ENCODE measurements around the gene KPNA3.

DNA sequence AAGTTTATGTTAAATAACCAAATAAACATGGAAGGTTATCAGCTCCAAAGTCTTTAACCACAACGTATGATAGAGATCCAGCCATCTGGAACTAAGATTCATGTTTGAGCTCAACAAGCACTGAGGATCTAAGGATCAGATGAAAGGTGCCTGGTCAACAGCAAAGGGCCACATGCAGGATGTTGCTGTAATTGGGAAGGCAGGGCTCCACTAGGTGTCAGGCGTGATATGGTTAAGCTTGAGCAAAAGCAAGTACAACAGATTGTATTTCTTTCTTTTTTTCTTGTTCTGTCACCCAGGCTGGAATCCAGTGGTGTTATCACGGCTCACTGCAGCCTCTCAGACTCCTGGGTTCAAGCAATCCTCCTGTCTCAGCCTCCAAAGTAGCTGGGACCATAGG lies 113.2 kb downstream of the KPNA3 start:
- TF ChIP-seq CTCF (IDR thresholded peaks at IDR 0.05) (no peak), POLR2AphosphoS5 (IDR thresholded peaks at IDR 0.05) (no peak), POLR2A (IDR thresholded peaks at IDR 0.05; ENCODE audit: low read depth) (no peak)

Measured in esophagus muscularis mucosa (tissue), 3 donors.